SW 1271 (cell line): Measurements from ENCODE around the gene DNASE1L3.
"Not testable (repeated sequence)": the region's sequence is repeated elsewhere in the genome, so short reads cannot be mapped to it uniquely, and the experiment has no call there.

Experiments used
- DNase-seq, 2 experiments: peaks; one replicate each; lab custom pipeline; 2025; lab: John Stamatoyannopoulos, UW

Gene DNASE1L3

DNA sequence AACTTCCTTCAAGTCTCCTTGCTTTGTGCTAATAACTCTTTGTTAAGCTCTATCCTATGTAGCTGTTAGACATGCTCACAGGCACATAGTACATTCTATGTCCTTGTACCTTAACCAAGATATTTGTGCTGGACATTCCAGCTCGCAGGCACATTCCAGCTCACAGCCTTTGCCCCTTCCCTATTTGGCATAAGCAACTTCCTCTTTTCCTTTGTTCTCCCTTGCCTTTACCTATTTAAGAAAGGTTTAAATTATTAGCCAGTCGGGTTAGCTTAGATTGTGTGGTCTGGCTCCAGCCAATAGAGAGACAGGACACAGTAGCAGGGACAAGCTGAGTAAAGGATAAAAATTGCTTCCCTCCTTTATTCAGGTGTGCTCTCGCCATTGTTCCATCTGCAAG lies 9.3 kb downstream of the DNASE1L3 start:
- DNase-seq, result not testable (repeated sequence)

DNA sequence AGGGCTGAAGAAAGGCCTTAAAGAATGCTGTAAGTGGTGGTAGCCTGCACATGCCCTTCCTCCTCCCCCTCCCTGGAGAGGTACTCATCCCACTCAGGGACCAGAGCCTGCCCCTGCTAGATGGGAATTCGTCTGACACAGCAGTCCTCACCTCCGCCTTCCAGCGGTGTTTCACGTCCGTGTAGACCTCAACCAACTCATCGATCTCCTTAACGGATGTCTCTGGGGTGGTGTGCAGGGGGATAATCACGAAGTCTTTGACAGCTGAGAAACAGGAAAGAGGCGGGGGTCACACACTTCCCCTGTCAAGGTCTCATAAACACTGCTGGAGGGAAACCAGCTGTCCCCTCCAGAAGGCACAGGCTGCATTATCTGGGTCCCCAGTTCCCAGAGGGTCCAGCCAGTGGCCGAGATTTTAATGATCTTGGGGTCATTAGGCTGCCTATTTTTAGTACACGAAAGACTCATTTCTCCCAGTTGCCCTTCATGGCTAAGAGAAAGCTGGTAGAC lies 9.9 kb downstream of the DNASE1L3 start:
- no peak for DNase-seq

DNA sequence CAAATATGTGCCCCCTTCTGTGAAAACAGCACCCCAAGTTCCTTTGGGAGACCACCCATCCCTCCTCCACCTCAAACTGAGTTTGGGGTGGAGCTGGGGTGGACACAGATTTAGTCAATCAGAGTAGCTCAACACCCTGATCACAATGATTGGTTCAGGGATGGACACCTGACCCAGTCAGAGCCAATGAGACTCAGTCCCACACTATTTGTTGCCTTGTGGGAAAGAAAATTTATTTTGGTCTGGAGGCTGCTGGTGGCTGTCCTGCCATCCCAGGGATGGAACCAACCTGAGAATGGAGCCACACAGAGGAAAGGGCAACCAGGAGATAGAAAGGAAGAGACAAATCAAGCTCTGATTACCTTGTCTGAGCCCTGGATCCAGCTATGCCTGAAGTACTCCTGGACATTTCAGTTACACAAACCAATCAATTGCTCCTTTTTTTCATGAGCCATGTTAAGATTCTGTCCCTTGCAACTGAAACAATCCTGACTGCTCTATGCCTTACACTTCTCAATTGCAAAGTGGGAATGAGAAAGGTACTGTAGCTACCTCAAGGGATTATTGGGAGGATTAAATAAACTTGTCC lies 10.6 kb downstream of the DNASE1L3 start:
- DNase-seq, result no peak

DNA sequence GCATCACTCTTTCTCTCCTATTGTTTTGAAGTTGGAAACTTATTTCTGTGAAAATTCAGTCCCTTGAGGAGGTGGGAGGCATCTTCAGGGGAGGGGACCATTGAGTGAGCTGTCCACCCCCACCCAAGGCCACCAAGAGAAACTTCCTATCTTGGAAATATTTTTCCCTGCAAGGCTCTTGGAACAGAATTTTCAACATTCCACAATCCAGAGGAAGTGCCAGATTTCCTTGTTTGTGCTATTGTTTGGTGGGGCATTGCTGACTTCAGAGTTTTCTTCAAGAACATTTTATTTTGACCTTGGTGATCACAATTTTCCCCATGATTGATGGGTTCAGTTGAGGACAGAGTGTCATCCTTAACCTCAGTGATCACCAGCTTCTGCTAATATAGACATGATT lies 12.0 kb downstream of the DNASE1L3 start:
- DNase-seq, result no peak

DNA sequence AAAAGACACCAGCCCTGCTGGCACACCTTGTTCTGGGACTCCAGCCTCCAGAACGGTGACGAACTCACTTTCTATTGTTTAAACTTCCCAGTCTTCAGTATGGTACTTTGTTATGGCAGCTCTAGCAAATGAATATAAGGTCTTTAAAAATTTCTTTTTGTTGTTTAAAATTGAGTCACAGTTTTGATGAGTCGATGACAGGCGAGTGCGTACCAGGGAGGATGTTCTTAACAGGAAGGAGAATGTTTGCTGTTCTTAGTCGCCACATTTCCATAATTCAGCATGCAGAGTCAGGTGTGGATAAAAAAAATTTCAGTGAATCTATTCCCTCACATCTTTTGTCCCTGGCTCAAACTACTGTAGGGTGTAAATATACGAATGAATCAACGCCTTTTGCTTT lies 12.4 kb downstream of the DNASE1L3 start:
- DNase-seq, result no peak

DNA sequence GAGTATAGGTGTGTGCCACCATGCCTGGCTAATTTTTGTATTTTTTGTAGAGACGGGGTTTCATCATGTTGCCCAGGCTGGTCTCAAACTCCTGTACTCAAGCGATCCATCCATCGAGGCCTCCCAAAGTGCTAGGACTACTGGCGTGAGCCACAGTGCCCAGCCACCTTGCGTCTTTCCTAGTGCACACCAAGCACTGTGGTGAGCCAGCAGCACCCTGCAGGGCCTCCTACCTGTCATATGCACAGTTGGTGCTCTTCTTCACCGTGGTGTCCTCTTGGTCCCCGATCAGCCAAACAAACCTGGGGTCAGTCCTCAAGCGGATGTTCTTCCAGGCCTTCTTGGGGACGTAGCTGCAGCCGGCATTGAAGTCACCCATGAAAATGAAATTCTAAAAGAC lies 13.2 kb downstream of the DNASE1L3 start:
- DNase-seq, result no peak

DNA sequence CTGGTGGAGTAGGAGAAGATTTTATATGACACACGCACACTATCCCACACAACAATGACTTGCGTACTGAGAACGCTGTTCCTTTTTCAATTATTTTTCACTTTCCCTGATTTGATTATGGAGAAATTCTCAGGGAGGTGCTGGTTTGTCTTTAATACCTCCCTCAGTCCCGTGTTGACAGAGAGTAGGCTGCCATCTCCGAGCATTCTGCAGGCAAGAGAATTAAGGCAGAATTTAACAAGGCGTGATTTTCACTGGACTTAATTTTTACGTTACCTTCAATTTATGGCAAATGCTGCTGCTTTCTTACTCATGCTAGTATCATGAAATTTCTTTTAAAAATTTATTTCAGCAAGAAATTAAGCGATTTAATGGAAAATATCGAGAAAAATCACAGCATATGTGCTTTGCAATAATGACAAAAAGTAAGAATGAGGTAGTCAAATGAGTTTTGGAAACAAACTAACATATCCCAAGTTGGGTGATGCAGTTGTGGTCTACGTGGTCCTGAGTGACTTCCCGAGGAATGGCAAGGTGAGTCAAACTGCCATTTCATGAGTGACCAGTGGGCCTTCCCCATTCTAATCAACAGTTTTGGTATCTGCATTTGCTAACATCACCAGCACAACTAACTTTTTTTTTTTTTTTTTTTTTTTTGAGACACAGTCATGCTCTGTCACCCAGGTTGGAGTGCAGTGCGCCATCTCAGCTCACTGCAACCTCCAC lies 16.9 kb downstream of the DNASE1L3 start:
- DNase-seq, result no peak

DNA sequence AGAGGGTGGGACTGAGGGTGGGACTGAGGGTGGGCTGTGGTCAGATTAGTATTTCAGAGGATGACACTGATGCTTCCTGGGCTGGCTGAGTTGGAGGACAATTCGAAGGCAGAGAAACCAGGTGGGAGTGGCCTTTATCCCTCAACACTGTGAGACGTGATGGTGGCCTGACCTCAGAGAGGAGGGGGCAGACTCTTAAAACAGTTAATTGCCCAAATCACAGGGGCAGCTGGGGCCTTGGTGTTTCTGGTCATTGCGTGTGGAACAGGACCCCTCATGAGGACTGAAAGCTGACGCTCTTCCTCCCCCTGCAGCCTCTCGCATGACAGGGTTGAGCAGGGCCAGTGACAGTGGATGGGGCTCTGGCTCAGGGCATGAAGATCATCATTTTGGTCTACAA lies 18.7 kb downstream of the DNASE1L3 start:
- no peak for DNase-seq

DNA sequence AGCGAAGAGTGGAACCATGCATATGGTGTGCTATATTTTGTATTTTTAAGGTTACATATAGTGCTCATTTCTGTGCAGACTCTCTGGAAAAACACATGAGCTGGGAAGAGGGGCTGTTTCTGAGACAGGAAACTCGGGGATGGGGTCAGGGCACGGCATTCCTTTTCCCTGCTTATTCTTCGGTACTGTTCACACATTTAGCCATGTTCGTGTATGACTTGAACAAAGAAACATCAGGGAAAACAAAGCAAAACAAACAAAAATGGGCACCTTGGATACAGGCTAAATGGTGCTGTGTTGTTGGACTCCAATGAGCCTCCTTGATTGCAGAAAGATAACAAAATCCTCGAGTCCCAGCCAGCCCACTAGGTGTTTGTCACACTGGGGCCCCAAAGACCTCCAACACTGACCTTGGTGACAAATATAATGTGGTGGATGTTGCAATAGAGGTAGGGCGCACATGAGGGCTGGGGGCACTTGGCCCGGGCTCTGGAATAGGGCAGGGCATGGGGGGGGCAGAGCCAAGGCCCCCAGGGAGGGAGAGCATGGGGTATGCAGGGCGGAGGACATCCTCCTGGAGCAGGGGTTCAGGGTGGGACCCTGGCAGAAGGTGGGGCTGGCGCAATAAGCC lies 19.3 kb downstream of the DNASE1L3 start:
- DNase-seq, result no peak

DNA sequence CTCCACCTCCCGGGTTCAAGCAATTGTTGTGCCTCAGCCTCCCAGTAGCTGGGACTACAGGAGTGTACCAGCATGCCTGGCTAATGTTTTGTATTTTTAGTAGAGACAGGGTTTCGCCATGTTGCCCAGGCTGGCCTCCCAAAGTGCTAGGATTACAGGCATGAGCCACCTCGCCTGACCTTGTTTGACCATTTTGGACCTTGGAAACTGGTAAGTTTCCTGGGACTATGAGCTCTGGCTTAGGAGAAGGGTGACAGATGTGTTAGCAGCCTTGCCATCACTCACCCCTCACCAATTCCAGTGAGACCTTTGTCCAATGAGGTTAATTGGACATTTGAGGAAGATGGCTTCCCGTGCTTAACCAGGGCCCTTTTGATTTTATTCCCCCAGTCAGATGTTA lies 19.9 kb downstream of the DNASE1L3 start:
- DNase-seq, result no peak

DNA sequence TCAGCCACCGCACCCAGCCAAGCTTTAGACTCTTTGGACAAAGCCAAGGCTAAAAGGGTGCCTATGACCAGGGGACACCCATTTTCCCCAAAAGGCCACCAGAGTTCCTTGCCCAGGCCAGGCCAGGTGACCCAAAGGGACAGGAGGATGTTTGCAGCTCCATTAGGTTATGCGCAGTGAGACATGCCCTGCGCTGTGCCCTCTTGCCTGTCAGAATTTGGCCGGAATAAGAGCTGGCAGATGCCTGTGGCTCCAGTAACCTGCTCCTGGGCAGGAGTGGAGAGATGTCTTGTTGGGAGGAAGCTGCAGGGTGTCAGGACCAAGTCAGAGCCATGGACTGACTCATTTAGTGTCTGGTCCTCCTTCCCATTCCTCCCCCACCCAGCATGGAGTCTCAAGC lies 20.5 kb downstream of the DNASE1L3 start:
- no peak for DNase-seq

DNA sequence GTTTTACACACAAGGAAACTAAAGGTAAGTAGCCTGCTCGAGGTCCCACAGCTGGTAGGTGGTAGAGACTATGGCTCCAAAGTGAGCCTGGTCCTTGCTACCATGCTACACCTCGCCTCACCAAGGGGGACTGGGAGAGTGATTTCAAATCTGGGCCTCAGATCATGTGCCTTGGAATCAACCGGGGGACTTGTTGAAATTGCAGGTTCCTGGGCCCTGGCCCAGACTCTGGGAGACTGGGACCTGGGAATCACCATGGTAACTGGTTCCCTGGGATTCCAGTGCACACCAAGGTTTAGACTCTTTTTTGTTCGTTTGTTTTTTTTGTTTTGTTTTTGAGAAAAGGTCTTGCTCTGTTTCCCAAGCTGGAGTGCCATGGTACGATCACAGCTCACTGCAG lies 21.1 kb downstream of the DNASE1L3 start:
- DNase-seq, result no peak

DNA sequence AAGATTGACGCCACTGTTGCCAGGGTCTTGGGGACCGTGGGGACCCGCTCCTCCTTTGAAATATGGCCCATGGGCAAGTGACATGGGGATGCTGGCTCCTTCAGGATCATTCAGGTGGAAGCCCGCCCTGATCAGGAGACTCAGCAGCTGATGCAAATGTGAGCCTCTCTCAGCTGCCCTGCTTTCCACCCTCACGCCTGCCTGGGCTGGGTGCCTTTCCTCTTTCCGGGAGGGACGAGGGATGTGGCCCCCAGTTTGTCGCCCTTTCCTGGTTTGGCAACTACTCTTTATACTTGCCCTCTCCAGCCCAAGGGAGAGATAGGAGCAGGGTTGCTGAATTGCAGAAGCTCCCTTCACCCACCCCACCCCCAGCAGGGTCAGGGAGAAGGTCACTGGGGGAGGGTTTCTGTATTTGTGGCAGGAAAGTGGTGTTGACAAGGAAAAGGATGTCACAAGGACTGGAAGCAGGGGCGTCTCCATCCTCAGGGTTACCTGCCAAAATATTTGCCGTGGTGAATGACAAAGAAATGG lies 21.8 kb downstream of the DNASE1L3 start:
- DNase-seq, result no peak

DNA sequence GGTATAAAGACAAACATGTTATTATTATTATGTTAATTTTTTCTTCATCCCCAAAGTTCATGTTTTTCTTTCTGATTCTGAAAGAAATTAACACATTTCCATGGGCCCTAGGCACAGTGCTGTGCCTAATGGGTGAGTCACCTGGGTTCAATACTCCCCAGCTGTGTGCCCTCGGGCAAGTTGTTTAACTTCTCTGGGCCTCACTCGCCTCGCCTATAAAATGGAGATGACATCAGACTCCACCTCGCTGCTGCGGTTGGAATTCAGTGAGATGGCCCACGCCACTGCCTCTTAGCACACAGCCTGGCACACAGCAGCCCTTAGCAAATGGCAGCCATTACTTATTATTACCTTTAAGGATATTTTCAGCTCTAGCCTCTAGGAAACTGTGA lies 22.6 kb downstream of the DNASE1L3 start:
- DNase-seq, result no peak

DNA sequence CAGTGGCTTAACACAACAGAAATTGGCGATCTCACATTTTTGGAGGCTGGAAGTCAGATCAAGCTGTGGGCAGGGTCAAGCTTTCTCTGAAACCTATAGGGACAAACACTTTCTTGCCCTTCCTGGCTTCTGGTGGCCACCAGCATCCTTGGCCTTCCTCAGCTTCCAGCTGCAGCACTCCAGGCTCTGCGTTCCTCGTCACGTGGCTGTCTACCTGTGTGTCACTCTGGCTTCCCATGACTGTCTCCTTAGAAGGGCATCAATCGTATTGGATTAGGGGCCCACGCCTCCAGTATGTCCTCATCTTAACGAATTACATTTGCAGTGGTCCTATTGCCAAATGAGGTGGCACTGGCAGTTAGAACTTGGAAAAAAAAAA lies 25.8 kb downstream of the DNASE1L3 start:
- DNase-seq, result no peak

DNA sequence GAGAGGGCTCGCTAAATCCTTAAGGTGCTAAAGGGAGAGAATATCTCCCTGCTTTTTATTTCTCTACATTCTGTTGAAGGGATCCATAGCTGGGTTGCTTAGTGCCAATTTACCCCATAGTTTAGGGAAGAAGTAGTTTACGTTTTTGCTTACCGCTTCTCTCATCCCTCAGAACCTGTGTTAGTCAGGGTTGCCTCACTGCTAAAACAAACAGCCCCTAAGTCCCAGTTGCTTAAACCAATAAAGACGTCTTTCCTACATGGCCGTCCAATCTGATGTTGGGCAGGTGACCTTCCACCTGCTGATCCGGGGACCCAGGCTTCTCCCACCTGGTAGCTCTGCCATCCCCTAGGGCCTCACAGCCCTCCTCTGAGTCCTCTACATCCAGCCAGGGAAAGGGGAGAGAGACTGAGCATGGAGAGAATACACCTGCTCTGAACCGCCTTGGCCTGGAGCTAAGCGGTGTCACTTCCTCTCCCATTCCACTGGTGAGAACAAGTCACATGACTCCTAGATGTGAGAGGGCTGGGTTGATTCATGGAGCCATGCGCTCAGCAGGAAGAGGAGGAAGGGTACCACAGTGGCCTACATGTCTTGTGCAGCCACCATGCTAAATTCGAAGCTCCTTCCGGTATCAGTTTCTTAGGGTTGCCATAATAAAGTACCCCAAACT lies 26.3 kb downstream of the DNASE1L3 start:
- DNase-seq, result no peak

DNA sequence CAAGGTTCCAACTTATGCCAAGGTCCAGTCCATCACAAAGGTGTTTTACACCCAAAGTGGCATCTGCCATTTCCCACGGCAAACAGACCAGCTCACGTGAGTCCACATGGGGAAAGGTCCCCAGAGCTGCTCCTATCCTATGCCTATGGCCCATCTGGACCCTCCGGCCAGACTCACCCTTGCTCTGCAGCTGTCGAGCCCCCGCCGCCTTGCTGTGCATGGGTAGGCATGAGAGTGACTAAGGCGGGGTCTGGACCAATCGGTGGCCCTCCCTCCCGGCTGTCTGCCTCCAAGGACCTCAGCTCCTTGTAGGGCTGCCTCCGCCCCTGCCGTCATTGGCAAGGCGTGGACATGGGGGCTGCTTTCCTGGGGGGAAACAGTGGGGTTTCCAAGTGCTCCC lies 26.9 kb downstream of the DNASE1L3 start:
- no peak for DNase-seq

DNA sequence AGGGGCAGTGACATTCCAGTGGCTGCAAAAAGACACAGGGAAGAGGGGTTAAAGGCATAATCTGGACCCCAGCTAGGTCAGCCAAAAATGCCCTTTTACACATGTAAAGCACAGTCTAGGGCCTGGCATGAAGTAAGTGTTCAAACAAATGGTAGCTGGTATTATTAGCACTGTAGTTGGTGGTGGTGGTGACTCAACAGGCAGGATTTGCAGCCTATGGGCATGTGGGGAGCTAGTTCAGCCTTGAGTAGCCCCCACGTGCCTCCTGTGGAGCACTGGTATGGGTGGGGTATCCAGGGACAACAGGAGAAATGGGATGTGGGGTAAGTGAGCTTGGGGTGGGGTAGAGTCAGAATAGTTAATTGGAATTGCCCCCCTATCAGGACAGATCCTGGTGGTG lies 27.6 kb downstream of the DNASE1L3 start:
- DNase-seq, result no peak

DNA sequence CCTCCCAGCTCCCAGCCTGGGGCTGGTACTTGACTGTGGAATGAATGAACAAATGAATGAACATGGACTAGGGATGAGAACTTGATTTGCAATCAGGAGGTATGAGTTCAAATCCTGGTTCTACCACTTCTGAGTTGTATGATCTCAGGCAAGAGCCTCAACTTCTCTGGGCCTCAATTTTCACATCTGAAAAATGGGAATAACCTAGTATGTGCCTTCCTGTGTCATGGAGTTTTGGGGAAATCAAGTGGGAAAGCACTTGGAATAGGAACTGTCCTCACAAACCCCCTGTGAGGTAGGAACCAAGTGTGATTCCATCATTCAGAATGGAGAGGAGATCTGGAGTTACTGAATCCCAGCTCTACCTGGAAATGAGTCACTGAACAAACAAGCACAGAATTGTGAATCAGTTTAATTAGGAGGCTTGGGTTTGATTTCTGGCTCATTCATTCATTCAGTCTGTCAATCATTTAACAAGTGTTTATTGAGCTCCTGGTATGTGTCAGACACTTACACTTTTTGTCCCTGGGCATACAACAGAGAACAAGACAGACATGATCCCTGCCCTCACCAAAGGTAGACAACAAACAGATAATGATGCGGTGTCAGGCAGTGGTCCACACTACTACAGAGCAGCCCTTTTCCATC lies 29.7 kb downstream of the DNASE1L3 start:
- no peak for DNase-seq

DNA sequence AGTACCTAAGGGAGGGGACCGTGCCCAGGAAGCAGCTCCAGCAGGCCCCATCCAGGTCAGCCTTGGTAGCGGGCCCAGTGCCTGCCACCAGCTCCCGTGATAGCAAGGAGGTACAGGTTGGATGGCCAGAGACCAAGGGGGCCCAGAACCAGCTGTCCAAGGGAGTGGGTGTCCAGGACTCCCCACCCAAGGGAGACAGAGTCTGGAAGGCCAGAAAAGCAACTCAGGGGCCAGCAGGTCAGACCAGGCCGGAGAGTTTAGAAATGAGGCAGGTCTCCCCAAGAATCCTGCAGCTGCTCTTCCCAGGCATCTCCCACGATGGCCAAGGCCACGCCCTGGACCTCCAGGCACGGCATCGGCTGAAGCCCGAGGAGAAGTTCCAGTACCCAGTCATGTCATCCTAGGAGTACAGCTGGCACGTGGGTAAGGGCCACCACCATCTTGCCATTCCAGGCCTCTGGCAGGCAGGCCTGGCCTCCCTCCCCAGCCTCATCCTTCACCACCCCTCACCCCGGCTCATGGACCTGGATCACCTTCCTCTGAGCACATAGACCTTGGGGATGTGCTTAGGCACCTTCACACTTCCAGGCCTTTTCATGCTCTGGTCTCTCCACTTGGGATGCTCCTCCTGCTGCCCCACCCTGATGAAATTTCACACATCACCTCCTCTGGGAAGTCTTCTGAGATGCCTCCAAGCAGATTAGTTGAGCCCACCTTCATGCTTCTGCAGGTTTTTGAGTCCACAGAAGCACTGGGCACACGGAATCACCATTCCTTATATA lies 30.5 kb downstream of the DNASE1L3 start:
- no peak for DNase-seq
